ENCODE results near the gene TP53INP2.

Gene TP53INP2

DNA sequence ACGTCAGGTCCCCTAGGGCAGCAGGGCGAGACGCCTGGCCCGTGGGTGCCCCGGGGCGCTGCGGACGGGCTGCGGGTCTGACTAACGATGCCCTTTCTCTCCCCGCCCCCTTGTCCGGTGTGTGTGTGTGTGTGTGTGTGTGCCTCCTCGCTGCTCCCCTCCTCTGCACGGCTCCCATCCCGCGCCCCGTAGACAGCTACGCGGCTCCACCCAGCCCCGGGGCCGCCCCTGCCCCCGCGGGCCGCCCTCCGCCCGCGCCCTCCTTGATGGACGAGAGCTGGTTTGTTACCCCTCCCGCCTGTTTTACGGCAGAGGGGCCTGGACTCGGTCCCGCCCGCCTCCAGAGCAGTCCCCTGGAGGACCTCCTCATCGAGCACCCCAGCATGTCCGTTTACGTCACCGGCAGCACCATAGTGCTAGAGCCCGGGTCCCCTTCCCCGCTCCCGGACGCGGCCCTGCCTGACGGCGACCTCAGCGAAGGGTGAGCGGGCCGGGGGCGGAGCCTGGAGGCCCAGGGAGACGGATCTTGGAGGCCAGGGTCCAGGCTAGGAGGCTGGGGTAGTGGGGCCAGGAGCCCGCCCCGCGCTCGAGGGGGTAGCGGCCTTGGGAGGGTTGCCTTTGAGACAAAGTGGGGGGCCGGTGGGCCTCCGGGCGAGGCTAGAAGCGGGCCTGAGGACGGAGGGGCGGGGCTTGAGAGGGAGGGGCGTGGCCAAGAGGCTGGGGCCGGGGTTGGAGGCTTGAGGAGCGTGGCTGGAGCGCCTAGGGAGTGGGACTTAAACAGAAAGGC is 5.1 kb downstream of the TP53INP2 start:
- no peaks in the 10 kb centered on the region for H3K27me3 ChIP-seq (ENCODE audit: insufficient read depth, poor library complexity, severe bottlenecking)
- ATAC-seq (ENCODE audit: low read depth) (peak; percentile 49), DNase-seq (ENCODE audit: low spot score) (peak; percentile 97)
- no peaks in the 10 kb centered on the region for H3K9me3 ChIP-seq (ENCODE audit: severe bottlenecking)
- H3K36me3 ChIP-seq (ENCODE audit: low read depth) = peaks cover 6% of the 10 kb centered on the region
- peak overlapping the region; percentile 43 for H3K27ac ChIP-seq (ENCODE audit: poor library complexity, severe bottlenecking)
- H3K4me3 ChIP-seq (ENCODE audit: severe bottlenecking) = peak overlapping the region; percentile 57
- peaks cover 25% of the 10 kb centered on the region for H3K4me1 ChIP-seq (ENCODE audit: insufficient read depth, poor library complexity, severe bottlenecking)
- TF ChIP-seq, protein P1, sequence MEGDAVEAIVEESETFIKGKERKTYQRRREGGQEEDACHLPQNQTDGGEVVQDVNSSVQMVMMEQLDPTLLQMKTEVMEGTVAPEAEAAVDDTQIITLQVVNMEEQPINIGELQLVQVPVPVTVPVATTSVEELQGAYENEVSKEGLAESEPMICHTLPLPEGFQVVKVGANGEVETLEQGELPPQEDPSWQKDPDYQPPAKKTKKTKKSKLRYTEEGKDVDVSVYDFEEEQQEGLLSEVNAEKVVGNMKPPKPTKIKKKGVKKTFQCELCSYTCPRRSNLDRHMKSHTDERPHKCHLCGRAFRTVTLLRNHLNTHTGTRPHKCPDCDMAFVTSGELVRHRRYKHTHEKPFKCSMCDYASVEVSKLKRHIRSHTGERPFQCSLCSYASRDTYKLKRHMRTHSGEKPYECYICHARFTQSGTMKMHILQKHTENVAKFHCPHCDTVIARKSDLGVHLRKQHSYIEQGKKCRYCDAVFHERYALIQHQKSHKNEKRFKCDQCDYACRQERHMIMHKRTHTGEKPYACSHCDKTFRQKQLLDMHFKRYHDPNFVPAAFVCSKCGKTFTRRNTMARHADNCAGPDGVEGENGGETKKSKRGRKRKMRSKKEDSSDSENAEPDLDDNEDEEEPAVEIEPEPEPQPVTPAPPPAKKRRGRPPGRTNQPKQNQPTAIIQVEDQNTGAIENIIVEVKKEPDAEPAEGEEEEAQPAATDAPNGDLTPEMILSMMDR (IDR thresholded peaks at IDR 0.05; ENCODE audit: poor library complexity, severe bottlenecking) = no peak

DNA sequence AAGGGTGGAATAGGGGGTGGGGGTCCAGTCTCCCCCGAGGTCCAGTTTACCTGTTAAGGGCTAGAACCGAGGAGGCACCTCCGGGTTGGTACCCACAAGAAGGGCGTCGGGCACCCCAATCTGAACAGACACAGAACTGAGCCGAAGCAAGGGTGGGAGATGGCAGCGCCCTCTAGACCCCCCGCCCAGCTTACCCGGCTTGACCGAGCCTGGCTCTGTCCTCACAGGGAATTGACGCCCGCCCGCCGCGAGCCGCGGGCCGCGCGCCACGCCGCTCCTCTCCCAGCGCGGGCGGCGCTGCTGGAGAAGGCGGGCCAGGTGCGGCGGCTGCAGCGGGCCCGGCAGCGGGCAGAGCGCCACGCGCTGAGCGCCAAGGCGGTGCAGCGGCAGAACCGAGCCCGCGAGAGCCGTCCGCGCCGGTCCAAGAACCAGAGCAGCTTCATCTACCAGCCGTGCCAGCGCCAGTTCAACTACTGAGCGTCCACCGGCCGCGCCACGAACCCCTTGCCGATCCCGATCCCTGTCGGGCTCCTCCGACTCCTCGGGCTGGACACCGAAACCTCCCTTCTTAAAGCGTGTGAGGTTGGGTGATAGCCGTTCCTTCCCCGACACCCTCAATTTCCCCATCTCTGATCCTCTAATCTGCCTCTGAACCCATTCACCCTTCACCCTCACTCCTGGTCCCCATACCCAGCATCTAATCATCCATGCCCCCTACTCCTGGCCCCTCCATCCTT is 5.9 kb downstream of the TP53INP2 start:
- ATAC-seq (ENCODE audit: low read depth) (peak; percentile 41), DNase-seq (ENCODE audit: low spot score) (peak; percentile 92)
- H3K27ac ChIP-seq (ENCODE audit: poor library complexity, severe bottlenecking) = peak overlapping the region; percentile 43

DNA sequence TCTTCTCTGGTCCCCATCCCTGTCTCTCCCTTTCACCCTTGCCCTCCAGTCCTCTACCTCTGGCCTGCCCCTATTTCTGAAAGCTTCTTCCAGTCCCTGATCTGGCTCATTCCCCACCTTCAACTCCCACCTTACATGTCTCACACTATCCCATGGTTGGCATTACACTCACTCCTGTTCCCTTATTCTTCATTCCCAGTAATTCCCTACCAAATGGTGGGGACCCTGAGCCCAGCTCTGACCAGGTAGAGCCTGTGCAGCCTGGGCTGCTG is 6.4 kb downstream of the TP53INP2 start:
- no peak for ATAC-seq (ENCODE audit: low read depth)
- TF ChIP-seq, protein P1 (IDR thresholded peaks at IDR 0.05; ENCODE audit: poor library complexity, severe bottlenecking) = no peak
- H3K36me3 ChIP-seq (ENCODE audit: low read depth) = peaks cover 18% of the 10 kb centered on the region
- no peak overlapping the region for H3K27ac ChIP-seq (ENCODE audit: poor library complexity, severe bottlenecking)
- no peak for DNase-seq (ENCODE audit: low spot score)
- H3K4me3 ChIP-seq (ENCODE audit: severe bottlenecking) = no peak overlapping the region
- no peaks in the 10 kb centered on the region for H3K27me3 ChIP-seq (ENCODE audit: insufficient read depth, poor library complexity, severe bottlenecking)
- peaks cover 15% of the 10 kb centered on the region for H3K4me1 ChIP-seq (ENCODE audit: insufficient read depth, poor library complexity, severe bottlenecking)
- H3K9me3 ChIP-seq (ENCODE audit: severe bottlenecking) = no peaks in the 10 kb centered on the region

More for the DNA sequence above, 5.9 kb downstream of the TP53INP2 start:
- H3K27me3 ChIP-seq (ENCODE audit: insufficient read depth, poor library complexity, severe bottlenecking) = no peaks in the 10 kb centered on the region
- peak overlapping the region; percentile 57 for H3K4me3 ChIP-seq (ENCODE audit: severe bottlenecking)
- TF ChIP-seq, protein P1 (IDR thresholded peaks at IDR 0.05; ENCODE audit: poor library complexity, severe bottlenecking) = peak; percentile 99
- H3K36me3 ChIP-seq (ENCODE audit: low read depth) = peaks cover 14% of the 10 kb centered on the region
- peaks cover 20% of the 10 kb centered on the region for H3K4me1 ChIP-seq (ENCODE audit: insufficient read depth, poor library complexity, severe bottlenecking)
- no peaks in the 10 kb centered on the region for H3K9me3 ChIP-seq (ENCODE audit: severe bottlenecking)

DNA sequence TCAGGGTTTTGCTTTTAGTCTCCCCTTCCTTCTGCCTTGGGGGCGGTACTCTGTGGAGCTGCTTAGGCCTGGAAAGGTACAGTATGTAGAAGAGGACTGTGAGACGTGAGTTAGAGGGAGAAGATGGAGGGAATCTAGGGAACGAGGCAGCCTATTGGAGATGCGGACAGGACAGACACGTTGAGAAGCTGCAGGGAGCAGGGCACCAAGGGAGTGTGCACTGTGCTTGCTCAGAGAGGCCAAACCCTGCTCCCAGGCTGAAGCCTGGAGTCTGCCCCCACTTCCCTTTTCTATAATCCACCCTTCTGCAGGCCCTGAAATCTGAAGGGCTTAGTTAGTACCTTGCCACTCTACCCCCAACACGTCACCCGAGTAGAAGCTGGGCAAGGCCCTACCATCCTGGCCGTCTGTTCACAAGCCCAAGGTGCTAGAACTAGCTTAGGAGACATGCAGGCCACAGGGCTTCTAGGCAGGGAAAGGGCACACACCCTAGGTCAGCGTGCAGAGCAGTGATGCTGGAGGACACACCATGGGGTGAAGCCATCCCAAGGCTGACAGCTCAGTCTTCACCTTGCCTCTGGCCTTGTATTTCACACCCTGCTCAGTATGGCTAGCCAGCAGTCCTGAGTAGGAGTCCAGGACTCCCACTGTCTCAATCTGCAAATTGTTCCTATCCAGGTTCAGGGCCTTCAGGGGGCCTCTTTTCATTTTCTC is 6.9 kb downstream of the TP53INP2 start:
- TF ChIP-seq, protein P1 (IDR thresholded peaks at IDR 0.05; ENCODE audit: poor library complexity, severe bottlenecking) = no peak
- Histone ChIP-seq H3K4me1 (ENCODE audit: insufficient read depth, poor library complexity, severe bottlenecking) (peaks cover 12% of the 10 kb centered on the region), H3K4me3 (ENCODE audit: severe bottlenecking) (no peak overlapping the region)

More for the DNA sequence above, 6.9 kb downstream of the TP53INP2 start:
- no peaks in the 10 kb centered on the region for H3K27me3 ChIP-seq (ENCODE audit: insufficient read depth, poor library complexity, severe bottlenecking)
- H3K9me3 ChIP-seq (ENCODE audit: severe bottlenecking) = no peaks in the 10 kb centered on the region
- no peak overlapping the region for H3K27ac ChIP-seq (ENCODE audit: poor library complexity, severe bottlenecking)
- ATAC-seq (ENCODE audit: low read depth) (no peak), DNase-seq (ENCODE audit: low spot score) (peak; percentile 73)
- peaks cover 18% of the 10 kb centered on the region for H3K36me3 ChIP-seq (ENCODE audit: low read depth)
